Lower leg skin (tissue), 3 donors: ENCODE data around the gene CDCP1.

ENCODE experiments used
- CTCF ChIP-seq, 3 donors: fragments of 450-650 bp; IDR thresholded peaks; one replicate each; pipeline ENCODE4 v1.5.1; 2016; ENCODE audit warnings: antibody characterized with exemption in 3 of 3, mild to moderate bottlenecking in 3 of 3, moderate library complexity in 2 of 3
- POLR2A ChIP-seq, 2 donors: fragments of 450-650 bp; IDR thresholded peaks; one replicate each; pipeline ENCODE4 v1.6.1; 2016 to 2017; ENCODE audit warnings: antibody characterized with exemption in 2 of 2, mild to moderate bottlenecking in 1 of 2, moderate library complexity in 1 of 2

DNA sequence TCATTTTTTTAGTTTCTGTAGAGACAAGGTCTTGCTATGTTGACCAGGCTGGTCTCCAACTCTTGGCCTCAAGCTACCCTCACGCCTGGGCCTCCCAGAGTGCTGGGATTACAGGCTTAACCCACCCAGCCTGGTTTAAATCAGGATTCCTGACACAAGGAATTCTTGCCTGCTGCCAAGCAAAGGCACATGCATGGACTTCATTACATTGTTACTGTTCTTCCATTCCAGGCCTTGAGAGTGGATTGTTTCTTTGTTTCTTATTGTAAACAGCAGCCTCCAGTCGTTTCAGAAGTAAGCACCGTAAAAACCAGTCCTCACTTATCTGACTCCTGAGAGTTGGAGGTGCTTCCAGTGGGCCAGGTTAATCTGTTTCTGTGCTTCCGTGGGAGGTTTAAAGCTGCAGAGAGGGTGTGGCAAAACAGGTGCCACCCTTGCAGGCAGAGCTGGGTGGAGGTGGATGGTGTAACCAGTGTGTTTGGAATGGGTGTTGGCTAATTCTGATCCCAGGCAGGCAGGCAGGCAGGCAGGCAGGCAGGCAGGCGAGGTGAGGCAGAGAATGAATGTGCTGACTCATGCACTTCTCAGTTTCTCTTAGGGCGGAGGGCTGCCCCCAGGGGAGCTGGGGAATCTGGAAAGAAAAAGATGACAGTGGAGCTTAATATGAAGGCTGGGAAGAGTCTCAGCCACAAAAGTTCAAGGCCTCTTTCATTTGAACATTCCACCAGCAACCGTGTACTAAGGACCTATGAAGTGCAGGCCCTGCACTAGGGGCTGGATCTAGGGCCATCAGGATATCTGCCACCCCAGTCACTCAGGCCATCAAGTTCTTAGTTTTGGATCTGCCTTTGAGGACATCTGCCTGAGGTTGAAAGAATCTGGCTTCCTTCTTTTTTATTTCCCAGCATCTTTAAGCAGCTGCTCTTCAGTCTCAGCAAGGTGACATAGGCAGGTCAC is 37.0 kb upstream of the CDCP1 start:
- no peak for TF ChIP-seq CTCF (IDR thresholded peaks at IDR 0.05)
- TF ChIP-seq POLR2A (IDR thresholded peaks at IDR 0.05): no peak
